A673 (cell line): Measurements from ENCODE around the gene S100A4.
"Not testable (repeated sequence)": the region's sequence is repeated elsewhere in the genome, so short reads cannot be mapped to it uniquely, and the experiment has no call there.

ENCODE experiments used
- EZH2 ChIP-seq: fragments of 200-600 bp; sonication (generic); IDR thresholded peaks from 2 replicates; pipeline ENCODE4 v1.6.1; 2017; ENCODE audit warnings: borderline replicate concordance, low read depth, mild to moderate bottlenecking, mixed read lengths, antibody characterized with exemption, low read length; ENCODE audit not compliant: poor library complexity, severe bottlenecking
- TF ChIP-seq, protein P1 (sequence below): fragments of 300-800, 200-600 bp; sonication (generic); conservative IDR thresholded peaks from 2 replicates; pipeline ENCODE4 v1.5.1; 2017; ENCODE audit warnings: low read depth, mild to moderate bottlenecking, antibody characterized with exemption, low read length, moderate library complexity, mixed read lengths

DNA sequence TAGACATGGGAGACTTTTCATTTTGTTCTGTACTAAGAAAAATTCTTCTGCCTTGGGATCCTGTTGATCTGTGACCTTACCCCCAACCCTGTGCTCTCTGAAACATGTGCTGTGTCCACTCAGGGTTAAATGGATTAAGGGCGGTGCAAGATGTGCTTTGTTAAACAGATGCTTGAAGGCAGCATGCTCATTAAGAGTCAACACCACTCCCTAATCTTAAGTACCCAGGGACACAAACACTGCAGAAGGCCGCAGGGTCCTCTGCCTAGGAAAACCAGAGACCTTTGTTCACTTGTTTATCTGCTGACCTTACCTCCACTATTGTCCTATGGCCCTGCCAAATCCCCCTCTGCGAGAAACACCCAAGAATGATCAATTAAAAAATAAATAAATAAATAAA, 37.9 kb upstream of the S100A4 start:
- TF ChIP-seq, protein P1, sequence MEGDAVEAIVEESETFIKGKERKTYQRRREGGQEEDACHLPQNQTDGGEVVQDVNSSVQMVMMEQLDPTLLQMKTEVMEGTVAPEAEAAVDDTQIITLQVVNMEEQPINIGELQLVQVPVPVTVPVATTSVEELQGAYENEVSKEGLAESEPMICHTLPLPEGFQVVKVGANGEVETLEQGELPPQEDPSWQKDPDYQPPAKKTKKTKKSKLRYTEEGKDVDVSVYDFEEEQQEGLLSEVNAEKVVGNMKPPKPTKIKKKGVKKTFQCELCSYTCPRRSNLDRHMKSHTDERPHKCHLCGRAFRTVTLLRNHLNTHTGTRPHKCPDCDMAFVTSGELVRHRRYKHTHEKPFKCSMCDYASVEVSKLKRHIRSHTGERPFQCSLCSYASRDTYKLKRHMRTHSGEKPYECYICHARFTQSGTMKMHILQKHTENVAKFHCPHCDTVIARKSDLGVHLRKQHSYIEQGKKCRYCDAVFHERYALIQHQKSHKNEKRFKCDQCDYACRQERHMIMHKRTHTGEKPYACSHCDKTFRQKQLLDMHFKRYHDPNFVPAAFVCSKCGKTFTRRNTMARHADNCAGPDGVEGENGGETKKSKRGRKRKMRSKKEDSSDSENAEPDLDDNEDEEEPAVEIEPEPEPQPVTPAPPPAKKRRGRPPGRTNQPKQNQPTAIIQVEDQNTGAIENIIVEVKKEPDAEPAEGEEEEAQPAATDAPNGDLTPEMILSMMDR = not testable (repeated sequence)
- TF ChIP-seq EZH2 = not testable (repeated sequence)
